Measurements from ENCODE around the gene FAM120A.

FAM120A gene

DNA sequence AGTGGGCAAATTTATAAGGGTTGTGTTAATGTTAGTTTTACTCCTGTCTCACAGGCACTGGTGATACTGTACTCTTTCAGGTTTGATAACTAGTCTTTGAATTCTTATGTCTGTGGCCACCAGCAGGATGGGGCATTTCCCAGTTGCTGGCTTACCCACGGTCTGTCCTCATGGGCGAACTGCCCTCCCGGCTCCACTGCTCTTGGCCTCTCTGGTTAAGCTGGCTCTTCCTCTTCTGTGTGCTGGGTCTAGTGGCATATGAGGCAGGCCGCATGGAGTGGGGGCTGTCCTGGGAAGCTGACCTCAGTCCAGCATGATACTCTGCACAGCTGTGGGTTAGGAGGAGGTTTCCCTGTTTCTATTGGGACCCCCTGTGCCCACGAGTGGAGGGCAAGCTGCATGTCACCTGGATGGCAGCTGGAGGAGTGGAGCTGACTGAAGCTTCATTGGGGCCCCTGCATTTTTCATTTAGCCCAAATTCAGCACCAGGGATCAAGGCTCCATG lies 144.4 kb downstream of the FAM120A start:
- DNase-seq (ENCODE audit: low read depth), result no peak

DNA sequence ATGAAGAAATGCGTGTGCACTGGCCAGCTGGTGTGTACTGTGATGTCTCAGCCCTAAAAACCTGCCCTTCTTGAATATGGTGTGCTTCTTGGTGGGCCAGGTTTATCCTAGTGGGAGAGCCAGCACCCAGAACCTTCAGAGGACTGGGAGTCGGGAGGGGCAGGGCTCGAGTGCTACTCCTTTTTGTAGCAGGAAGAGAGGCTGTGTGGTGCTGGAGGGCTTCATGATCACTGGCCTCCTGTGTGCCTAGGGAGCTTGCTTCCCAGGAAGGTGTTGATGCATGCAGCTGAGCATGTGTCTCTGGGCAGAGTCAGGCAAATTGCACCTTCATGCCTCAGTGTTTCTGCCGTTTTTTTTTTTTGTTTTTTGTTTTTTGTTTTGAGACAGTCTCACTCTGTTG lies 144.9 kb downstream of the FAM120A start:
- no peak for DNase-seq (ENCODE audit: low read depth)

GRCh38 chr9:93597142-93597706 lies 145.7 kb downstream of the FAM120A start:
- no peak for DNase-seq (ENCODE audit: low read depth)

- no peak for DNase-seq (ENCODE audit: low read depth)
Observed at GRCh38 chr9:93597871-93598646, 146.6 kb downstream of the FAM120A start.

DNA sequence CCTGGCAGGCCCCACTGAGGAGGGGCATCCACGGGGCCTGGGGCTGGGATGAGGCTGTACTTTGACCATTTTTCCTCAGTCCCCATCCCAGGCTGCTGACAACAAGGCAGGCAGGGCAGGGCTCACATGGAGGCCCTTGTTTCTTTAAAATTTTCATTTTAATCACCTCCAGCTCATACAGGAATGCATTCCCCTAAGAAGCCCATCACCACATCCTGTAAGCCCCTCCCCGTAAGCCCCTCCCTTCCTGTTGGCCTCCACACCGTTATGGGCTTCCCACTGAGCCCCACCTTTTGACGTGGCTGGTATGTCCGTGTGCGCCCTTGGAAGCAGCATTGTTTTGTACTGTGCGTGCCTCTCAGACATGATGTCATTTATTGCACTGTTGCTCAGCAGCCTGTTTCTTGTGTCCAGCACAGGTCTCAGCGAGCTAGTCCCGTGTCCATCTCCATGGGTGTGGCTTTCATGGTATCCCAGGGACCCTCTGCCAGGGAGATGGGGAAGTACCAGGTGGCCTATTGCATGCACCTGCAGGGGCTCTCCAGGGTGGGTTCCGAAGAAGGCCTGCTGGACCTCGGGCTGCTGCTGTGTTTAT lies 147.3 kb downstream of the FAM120A start:
- DNase-seq (ENCODE audit: low read depth), result no peak

GRCh38 chr9:93599571-93600403 lies 148.3 kb downstream of the FAM120A start:
- DNase-seq (ENCODE audit: low read depth), result no peak

GRCh38 chr9:93600504-93600903 lies 149.0 kb downstream of the FAM120A start:
- no peak for DNase-seq (ENCODE audit: low read depth)

GRCh38 chr9:93601063-93601462 lies 149.6 kb downstream of the FAM120A start:
- DNase-seq (ENCODE audit: low read depth), result no peak

- no peak for DNase-seq (ENCODE audit: low read depth)
Observed at GRCh38 chr9:93601666-93602065, 150.2 kb downstream of the FAM120A start.

GRCh38 chr9:93603011-93603410 lies 151.5 kb downstream of the FAM120A start:
- no peak for DNase-seq (ENCODE audit: low read depth)

- no peak for DNase-seq (ENCODE audit: low read depth)
Observed at GRCh38 chr9:93603906-93604326, 152.4 kb downstream of the FAM120A start.

GRCh38 chr9:93606187-93606586 lies 154.7 kb downstream of the FAM120A start:
- no peak for DNase-seq (ENCODE audit: low read depth)

- DNase-seq (ENCODE audit: low read depth), result no peak
Observed at GRCh38 chr9:93610206-93610605, 158.7 kb downstream of the FAM120A start.

- DNase-seq (ENCODE audit: low read depth), result no peak
Observed at GRCh38 chr9:93612052-93612795, 160.7 kb downstream of the FAM120A start.

DNA sequence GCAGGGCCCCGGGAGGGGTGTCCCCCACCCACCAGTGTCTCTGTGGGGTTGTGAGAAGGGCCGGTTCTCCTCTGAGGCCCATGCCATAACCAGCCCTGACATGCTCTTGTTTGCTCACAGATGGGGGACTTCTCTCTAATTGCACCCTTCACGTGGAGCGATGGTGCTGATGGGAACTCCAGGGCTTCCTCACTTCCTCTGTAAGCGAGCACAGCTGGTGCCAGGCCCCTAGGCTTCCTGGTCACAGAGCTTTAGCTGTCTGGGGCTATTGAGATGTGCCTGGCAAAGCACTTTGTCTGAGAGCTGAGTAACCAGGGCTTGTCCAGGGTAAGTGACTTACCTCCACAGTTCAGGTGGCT lies 161.3 kb downstream of the FAM120A start:
- no peak for DNase-seq (ENCODE audit: low read depth)

GRCh38 chr9:93613174-93613573 lies 161.7 kb downstream of the FAM120A start:
- no peak for DNase-seq (ENCODE audit: low read depth)

GRCh38 chr9:93613791-93614190 lies 162.3 kb downstream of the FAM120A start:
- no peak for DNase-seq (ENCODE audit: low read depth)

- no peak for DNase-seq (ENCODE audit: low read depth)
Observed at GRCh38 chr9:93614830-93615468, 163.5 kb downstream of the FAM120A start.

Data from fibroblast of the conjunctiva (primary cell).